Vagina (tissue), 2 donors: Measurements from ENCODE around the gene MYOD1. TPM values are rescaled to one million over a fixed set of nuclear protein-coding genes. Genes with fewer than 3 reads are reported as not detected.

Source experiments
- DNase-seq, 2 donors: peaks; one replicate each; pipeline ENCODE4 v3.0.0-alpha.2; 2017; ENCODE audit errors: extremely low spot score in 2 of 2
- H3K27ac ChIP-seq: fragments of 200-600 bp; sonication (generic); one replicate; pipeline ENCODE4 v1.5.1; 2019
- H3K27me3 ChIP-seq: fragments of 200-600 bp; sonication (generic); one replicate; pipeline ENCODE4 v1.5.1; 2019
- H3K36me3 ChIP-seq, 2 donors: fragments of 200-600 bp; sonication (generic); one replicate each; pipeline ENCODE4 v1.5.1; 2017 to 2019
- H3K4me1 ChIP-seq: fragments of 200-600 bp; sonication (generic); one replicate; pipeline ENCODE4 v1.5.1; 2019
- H3K4me3 ChIP-seq, 2 donors: fragments of 200-600 bp; sonication (generic); 1 replicate in 1 of 2; 2 replicates in 1 of 2; pipeline ENCODE4 v1.5.1; 2016 to 2019
- H3K9me3 ChIP-seq: fragments of 200-600 bp; sonication (generic); one replicate; pipeline ENCODE4 v1.5.1; 2019
- CTCF ChIP-seq, 3 experiments: fragments of 450-650 bp in 2 of 3; fragments of 200-600 bp in 1 of 3; sonication (generic) in 1 of 3; IDR thresholded peaks; one replicate each; pipeline ENCODE4 v1.5.1; 2017 to 2019; ENCODE audit warnings: antibody characterized with exemption in 3 of 3, mild to moderate bottlenecking in 2 of 3, moderate library complexity in 2 of 3
- POLR2A ChIP-seq, 2 donors: fragments of 450-650 bp; IDR thresholded peaks; one replicate each; pipeline ENCODE4 v1.6.1; 2017; ENCODE audit warnings: antibody characterized with exemption in 2 of 2, mild to moderate bottlenecking in 2 of 2, moderate library complexity in 2 of 2
- POLR2AphosphoS5 ChIP-seq, 2 donors: sonication (generic); formaldehyde crosslinking; IDR thresholded peaks; one replicate each; pipeline ENCODE4 v1.9.0; 2017; ENCODE audit warnings: antibody characterized with exemption in 2 of 2, mild to moderate bottlenecking in 2 of 2, low read depth in 1 of 2; ENCODE audit not compliant: insufficient read depth in 1 of 2
- intact Hi-C: fragments of 100-400 bp; cut with DNase I; formaldehyde crosslinking; loops from one replicate; pipeline ENCODE4 v1.15.1; 2023
- total RNA-seq: library from RNA; depleted of rRNA; stranded (reverse); fragments of >200 nt; gene quantifications from one replicate; pipeline ENCODE4 v1.2.3, GENCODE V29; 2016

The MYOD1 gene
- total RNA-seq, 1 donor from 2014 or later = not detected

GRCh38 chr11:17750801-17751165 lies 31.4 kb downstream of the MYOD1 start:
- Histone ChIP-seq H3K9me3 (no peaks in the 10 kb centered on the region), H3K4me1 (no peaks in the 10 kb centered on the region), H3K27me3 (no peaks in the 10 kb centered on the region), H3K4me3 (no peak overlapping the region), H3K27ac (no peak overlapping the region), H3K36me3 (no peaks in the 10 kb centered on the region)
- intact Hi-C loops = no loop called here
- no peak for DNase-seq
- TF ChIP-seq POLR2AphosphoS5 (IDR thresholded peaks at IDR 0.05; ENCODE audit: insufficient read depth in 1 of 2, low read depth in 1 of 2) (no peak), CTCF (IDR thresholded peaks at IDR 0.05) (no peak), POLR2A (IDR thresholded peaks at IDR 0.05) (no peak)

GRCh38 chr11:17751558-17751957 lies 32.2 kb downstream of the MYOD1 start:
- H3K27ac ChIP-seq = no peak overlapping the region
- H3K27me3 ChIP-seq = no peaks in the 10 kb centered on the region
- no peak for TF ChIP-seq POLR2A (IDR thresholded peaks at IDR 0.05)
- no peaks in the 10 kb centered on the region for H3K4me1 ChIP-seq
- H3K4me3 ChIP-seq = no peak overlapping the region
- no peak for DNase-seq
- intact Hi-C loops = no loop called here
- no peaks in the 10 kb centered on the region for H3K36me3 ChIP-seq
- H3K9me3 ChIP-seq = no peaks in the 10 kb centered on the region

GRCh38 chr11:17752144-17752543 lies 32.8 kb downstream of the MYOD1 start:
- intact Hi-C loops = no loop called here
- TF ChIP-seq CTCF (IDR thresholded peaks at IDR 0.05) (no peak), POLR2AphosphoS5 (IDR thresholded peaks at IDR 0.05; ENCODE audit: insufficient read depth in 1 of 2, low read depth in 1 of 2) (no peak), POLR2A (IDR thresholded peaks at IDR 0.05) (no peak)
- Histone ChIP-seq H3K27me3 (no peaks in the 10 kb centered on the region), H3K27ac (no peak overlapping the region), H3K36me3 (no peaks in the 10 kb centered on the region), H3K4me3 (no peak overlapping the region), H3K9me3 (no peaks in the 10 kb centered on the region), H3K4me1 (no peaks in the 10 kb centered on the region)
- no peak for DNase-seq

GRCh38 chr11:17753153-17753552 lies 33.8 kb downstream of the MYOD1 start:
- Histone ChIP-seq H3K9me3 (no peaks in the 10 kb centered on the region), H3K4me3 (no peak overlapping the region), H3K27ac (no peak overlapping the region), H3K27me3 (no peaks in the 10 kb centered on the region), H3K36me3 (no peaks in the 10 kb centered on the region), H3K4me1 (no peaks in the 10 kb centered on the region)
- intact Hi-C loops = no loop called here
- no peak for DNase-seq
- TF ChIP-seq POLR2AphosphoS5 (IDR thresholded peaks at IDR 0.05; ENCODE audit: insufficient read depth in 1 of 2, low read depth in 1 of 2) (no peak), POLR2A (IDR thresholded peaks at IDR 0.05) (no peak), CTCF (IDR thresholded peaks at IDR 0.05) (no peak)

- no peak for DNase-seq
- Histone ChIP-seq H3K27me3 (no peaks in the 10 kb centered on the region), H3K36me3 (no peaks in the 10 kb centered on the region), H3K4me1 (no peaks in the 10 kb centered on the region), H3K9me3 (no peaks in the 10 kb centered on the region), H3K4me3 (no peak overlapping the region), H3K27ac (no peak overlapping the region)
- TF ChIP-seq POLR2A (IDR thresholded peaks at IDR 0.05) (no peak), CTCF (IDR thresholded peaks at IDR 0.05) (no peak), POLR2AphosphoS5 (IDR thresholded peaks at IDR 0.05; ENCODE audit: insufficient read depth in 1 of 2, low read depth in 1 of 2) (no peak)
- intact Hi-C loops = no loop called here
These were observed 34.3 kb downstream of the MYOD1 start for GRCh38 chr11:17753641-17754040.

GRCh38 chr11:17755891-17756290 lies 36.5 kb downstream of the MYOD1 start:
- Histone ChIP-seq H3K9me3 (no peaks in the 10 kb centered on the region), H3K4me3 (no peak overlapping the region), H3K27ac (no peak overlapping the region), H3K36me3 (no peaks in the 10 kb centered on the region), H3K4me1 (no peaks in the 10 kb centered on the region), H3K27me3 (no peaks in the 10 kb centered on the region)
- intact Hi-C loops = no loop called here
- DNase-seq = no peak
- TF ChIP-seq POLR2A (IDR thresholded peaks at IDR 0.05) (no peak), POLR2AphosphoS5 (IDR thresholded peaks at IDR 0.05; ENCODE audit: insufficient read depth in 1 of 2, low read depth in 1 of 2) (no peak), CTCF (IDR thresholded peaks at IDR 0.05) (no peak)
